ENCODE results near the gene POLR1G. TPM values are rescaled to one million over a fixed set of nuclear protein-coding genes. Genes with fewer than 3 reads are reported as not detected.

The POLR1G gene
- total RNA-seq, 1 experiment from 2014 or later = 30.5 TPM

DNA sequence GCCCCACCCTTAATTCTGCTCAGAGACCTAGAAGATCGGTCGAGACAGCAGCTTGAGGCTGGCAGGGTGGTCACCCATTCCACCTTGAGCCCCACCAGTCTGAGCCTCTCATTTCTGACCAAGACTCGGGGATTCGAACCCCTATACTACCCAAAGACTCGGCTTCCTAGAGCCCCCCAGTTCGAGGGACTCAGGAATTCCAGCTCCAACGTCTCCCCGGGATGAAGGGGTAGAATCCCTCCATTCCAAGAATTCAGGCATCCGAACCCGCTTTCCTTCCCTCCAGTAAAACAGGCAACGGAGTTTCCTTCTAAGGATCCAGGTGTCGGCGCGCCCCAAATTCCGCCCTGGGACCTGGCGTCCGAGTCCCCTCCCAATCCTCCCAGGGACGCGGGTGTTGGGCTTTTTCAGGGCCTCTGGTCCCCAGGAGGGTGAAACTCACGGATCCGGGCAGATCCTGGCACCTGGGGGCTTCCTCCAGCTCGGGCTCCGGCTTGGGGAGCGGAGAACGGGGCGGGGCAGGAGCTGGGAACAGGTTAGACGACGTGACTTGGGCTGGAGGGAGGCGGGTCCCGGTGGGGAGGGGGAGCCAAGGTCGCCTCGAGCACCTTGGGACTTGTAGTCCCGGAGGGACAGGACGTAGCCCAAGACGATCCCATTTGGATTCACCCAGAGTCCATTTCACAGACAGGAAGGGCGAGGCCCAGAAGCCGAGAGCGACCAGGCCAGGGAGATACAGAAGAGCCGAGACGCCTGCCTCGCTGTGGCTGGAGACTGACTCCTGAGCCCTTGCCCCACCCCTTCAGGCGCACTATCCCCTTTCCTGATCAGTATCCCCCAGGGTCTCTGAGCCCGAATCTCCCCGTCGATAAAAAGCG is 1.6 kb upstream of the POLR1G start, which contains the start of gene PPP1R13L:
PPP1R13L (minus strand) TSS at position 513 of the 878 bp plus-strand sequence. CDS start 6,751 bp downstream, outside the sequence.
- Histone ChIP-seq H3K79me2 (ENCODE audit: insufficient read depth, low read length) (peaks cover 77% of the 10 kb centered on the region), H3K27me3 (ENCODE audit: insufficient read depth, low read length) (no peaks in the 10 kb centered on the region), H3K4me2 (ENCODE audit: low read length) (peak within 1 kb of the TSS; percentile 78), H3K9ac (ENCODE audit: low read length) (peak within 1 kb of the TSS; percentile 79), H3K9me3 (ENCODE audit: control insufficient read depth in 1 of 2, insufficient read depth in 1 of 2, low read depth in 1 of 2, low read length in 2 of 2) (no peaks in the 10 kb centered on the region), H2AFZ (ENCODE audit: low read depth, low read length, poor library complexity, severe bottlenecking) (no peak within 1 kb of the TSS), H3K27ac (ENCODE audit: low read depth, low read length) (peak within 1 kb of the TSS; percentile 87), H4K20me1 (ENCODE audit: insufficient read depth) (no peaks in the 10 kb centered on the region), H3K9me2 (ENCODE audit: insufficient read depth) (no peaks in the 10 kb centered on the region), H3K36me3 (ENCODE audit: control insufficient read depth in 1 of 2, insufficient read depth in 2 of 2, low read length in 2 of 2) (peaks cover 0 to 11% of the 10 kb centered on the region in 2 experiments; a peak in 1 of 4 replicates), H3K4me1 (ENCODE audit: control insufficient read depth in 1 of 2, insufficient read depth in 2 of 2, low read length in 2 of 2) (peaks cover 27 to 61% of the 10 kb centered on the region in 2 experiments), H3K4me3 (replicated peaks in 1 of 2; ENCODE audit: low read depth in 1 of 2, low read length in 2 of 2) (peak within 1 kb of the TSS; percentile 83 to 99)
- TSS peak; percentile 59 for BruUV-seq (replicated peaks)
- RAD21 ChIA-PET (ENCODE audit: low non-redundant PET in 1 of 2, low total read pairs in 2 of 2, uncharacterized antibody in 2 of 2, unreplicated experiment in 2 of 2) = interaction anchor here in 1 of 2 experiments (1.2 kb wide), 1 partner anchor 74 kb away, joined by 3 read pairs; no protein-coding TSS in a partner anchor
- intact Hi-C loops (cut with micrococcal nuclease) = loop anchor here (1.0 kb wide), 1 partner anchor 74 kb away; no protein-coding TSS in a partner anchor
- CTCF ChIA-PET = interaction anchor here (0.7 to 1.8 kb wide), 6 partner anchors 10 to 238 kb away, joined by 3 to 22 read pairs (median 4); no protein-coding TSS in a partner anchor
- ATAC-seq (peak; percentile 62), DNase-seq (ENCODE audit: low read depth, low spot score) (peak; percentile 96)
- POLR2A ChIA-PET = interaction anchor here (0.9 to 3.1 kb wide), 4 partner anchors 20 to 80 kb away, joined by 3 to 16 read pairs (median 4); partner anchors contain the start of gene FOSB
- TF ChIP-seq, protein P1, sequence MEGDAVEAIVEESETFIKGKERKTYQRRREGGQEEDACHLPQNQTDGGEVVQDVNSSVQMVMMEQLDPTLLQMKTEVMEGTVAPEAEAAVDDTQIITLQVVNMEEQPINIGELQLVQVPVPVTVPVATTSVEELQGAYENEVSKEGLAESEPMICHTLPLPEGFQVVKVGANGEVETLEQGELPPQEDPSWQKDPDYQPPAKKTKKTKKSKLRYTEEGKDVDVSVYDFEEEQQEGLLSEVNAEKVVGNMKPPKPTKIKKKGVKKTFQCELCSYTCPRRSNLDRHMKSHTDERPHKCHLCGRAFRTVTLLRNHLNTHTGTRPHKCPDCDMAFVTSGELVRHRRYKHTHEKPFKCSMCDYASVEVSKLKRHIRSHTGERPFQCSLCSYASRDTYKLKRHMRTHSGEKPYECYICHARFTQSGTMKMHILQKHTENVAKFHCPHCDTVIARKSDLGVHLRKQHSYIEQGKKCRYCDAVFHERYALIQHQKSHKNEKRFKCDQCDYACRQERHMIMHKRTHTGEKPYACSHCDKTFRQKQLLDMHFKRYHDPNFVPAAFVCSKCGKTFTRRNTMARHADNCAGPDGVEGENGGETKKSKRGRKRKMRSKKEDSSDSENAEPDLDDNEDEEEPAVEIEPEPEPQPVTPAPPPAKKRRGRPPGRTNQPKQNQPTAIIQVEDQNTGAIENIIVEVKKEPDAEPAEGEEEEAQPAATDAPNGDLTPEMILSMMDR (IDR thresholded peaks at IDR 0.05 in 2 of 3, conservative IDR thresholded peaks at IDR 0.05 in 1 of 3; ENCODE audit: borderline replicate concordance in 1 of 3, insufficient read depth in 1 of 3, low read depth in 2 of 3, low read length in 2 of 3) = no peak
- TF ChIP-seq, protein P2, sequence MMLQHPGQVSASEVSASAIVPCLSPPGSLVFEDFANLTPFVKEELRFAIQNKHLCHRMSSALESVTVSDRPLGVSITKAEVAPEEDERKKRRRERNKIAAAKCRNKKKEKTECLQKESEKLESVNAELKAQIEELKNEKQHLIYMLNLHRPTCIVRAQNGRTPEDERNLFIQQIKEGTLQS (IDR thresholded peaks at IDR 0.05) = no peak
- TF ChIP-seq POLR2A (IDR thresholded peaks at IDR 0.05; ENCODE audit: borderline replicate concordance, extremely low read depth, insufficient read depth, insufficient read length) (no peak), SIN3A (IDR thresholded peaks at IDR 0.05; ENCODE audit: low read depth) (peak; percentile 54; the same call in 1 of the 2 replicates), SP1 (IDR thresholded peaks at IDR 0.05; ENCODE audit: low read depth) (peak; percentile 60), YY1 (IDR thresholded peaks at IDR 0.05; ENCODE audit: extremely low read depth, insufficient replicate concordance, low read depth, low read length) (no peak), POLR2AphosphoS5 (IDR thresholded peaks at IDR 0.05; ENCODE audit: low read depth, low read length) (peak; percentile 76), FOSL1 (IDR thresholded peaks at IDR 0.05; ENCODE audit: low read depth) (no peak), ZFX (IDR thresholded peaks at IDR 0.05) (no peak), EZH2 (IDR thresholded peaks at IDR 0.05) (no peak), EGR1 (IDR thresholded peaks at IDR 0.05; ENCODE audit: low read depth) (no peak), EZH2phosphoT487 (IDR thresholded peaks at IDR 0.05; ENCODE audit: borderline replicate concordance) (no peak), JUND (IDR thresholded peaks at IDR 0.05) (no peak), ZNF274 (IDR thresholded peaks at IDR 0.05; ENCODE audit: low read depth, low read length) (no peak), SRF (IDR thresholded peaks at IDR 0.05; ENCODE audit: low read depth) (no peak)
- TF ChIP-seq, protein P3, sequence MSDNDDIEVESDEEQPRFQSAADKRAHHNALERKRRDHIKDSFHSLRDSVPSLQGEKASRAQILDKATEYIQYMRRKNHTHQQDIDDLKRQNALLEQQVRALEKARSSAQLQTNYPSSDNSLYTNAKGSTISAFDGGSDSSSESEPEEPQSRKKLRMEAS (IDR thresholded peaks at IDR 0.05) = peak; percentile 49; the same call in 1 of the 2 replicates
- TF ChIP-seq, protein P4, sequence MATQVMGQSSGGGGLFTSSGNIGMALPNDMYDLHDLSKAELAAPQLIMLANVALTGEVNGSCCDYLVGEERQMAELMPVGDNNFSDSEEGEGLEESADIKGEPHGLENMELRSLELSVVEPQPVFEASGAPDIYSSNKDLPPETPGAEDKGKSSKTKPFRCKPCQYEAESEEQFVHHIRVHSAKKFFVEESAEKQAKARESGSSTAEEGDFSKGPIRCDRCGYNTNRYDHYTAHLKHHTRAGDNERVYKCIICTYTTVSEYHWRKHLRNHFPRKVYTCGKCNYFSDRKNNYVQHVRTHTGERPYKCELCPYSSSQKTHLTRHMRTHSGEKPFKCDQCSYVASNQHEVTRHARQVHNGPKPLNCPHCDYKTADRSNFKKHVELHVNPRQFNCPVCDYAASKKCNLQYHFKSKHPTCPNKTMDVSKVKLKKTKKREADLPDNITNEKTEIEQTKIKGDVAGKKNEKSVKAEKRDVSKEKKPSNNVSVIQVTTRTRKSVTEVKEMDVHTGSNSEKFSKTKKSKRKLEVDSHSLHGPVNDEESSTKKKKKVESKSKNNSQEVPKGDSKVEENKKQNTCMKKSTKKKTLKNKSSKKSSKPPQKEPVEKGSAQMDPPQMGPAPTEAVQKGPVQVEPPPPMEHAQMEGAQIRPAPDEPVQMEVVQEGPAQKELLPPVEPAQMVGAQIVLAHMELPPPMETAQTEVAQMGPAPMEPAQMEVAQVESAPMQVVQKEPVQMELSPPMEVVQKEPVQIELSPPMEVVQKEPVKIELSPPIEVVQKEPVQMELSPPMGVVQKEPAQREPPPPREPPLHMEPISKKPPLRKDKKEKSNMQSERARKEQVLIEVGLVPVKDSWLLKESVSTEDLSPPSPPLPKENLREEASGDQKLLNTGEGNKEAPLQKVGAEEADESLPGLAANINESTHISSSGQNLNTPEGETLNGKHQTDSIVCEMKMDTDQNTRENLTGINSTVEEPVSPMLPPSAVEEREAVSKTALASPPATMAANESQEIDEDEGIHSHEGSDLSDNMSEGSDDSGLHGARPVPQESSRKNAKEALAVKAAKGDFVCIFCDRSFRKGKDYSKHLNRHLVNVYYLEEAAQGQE (IDR thresholded peaks at IDR 0.05; ENCODE audit: low read depth) = no peak
- TF ChIP-seq, protein P5, sequence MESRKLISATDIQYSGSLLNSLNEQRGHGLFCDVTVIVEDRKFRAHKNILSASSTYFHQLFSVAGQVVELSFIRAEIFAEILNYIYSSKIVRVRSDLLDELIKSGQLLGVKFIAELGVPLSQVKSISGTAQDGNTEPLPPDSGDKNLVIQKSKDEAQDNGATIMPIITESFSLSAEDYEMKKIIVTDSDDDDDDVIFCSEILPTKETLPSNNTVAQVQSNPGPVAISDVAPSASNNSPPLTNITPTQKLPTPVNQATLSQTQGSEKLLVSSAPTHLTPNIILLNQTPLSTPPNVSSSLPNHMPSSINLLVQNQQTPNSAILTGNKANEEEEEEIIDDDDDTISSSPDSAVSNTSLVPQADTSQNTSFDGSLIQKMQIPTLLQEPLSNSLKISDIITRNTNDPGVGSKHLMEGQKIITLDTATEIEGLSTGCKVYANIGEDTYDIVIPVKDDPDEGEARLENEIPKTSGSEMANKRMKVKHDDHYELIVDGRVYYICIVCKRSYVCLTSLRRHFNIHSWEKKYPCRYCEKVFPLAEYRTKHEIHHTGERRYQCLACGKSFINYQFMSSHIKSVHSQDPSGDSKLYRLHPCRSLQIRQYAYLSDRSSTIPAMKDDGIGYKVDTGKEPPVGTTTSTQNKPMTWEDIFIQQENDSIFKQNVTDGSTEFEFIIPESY (IDR thresholded peaks at IDR 0.05; ENCODE audit: extremely low read depth, insufficient replicate concordance, low read length) = peak; percentile 9

Measured in HCT116 (cell line).